NCI-H774 (cell line): ENCODE data around the gene DLGAP1.
"Not testable (repeated sequence)": the region's sequence is repeated elsewhere in the genome, so short reads cannot be mapped to it uniquely, and the experiment has no call there.

Source experiments
- DNase-seq: peaks from one replicate; lab custom pipeline; 2025; lab: John Stamatoyannopoulos, UW

The DLGAP1 gene

DNA sequence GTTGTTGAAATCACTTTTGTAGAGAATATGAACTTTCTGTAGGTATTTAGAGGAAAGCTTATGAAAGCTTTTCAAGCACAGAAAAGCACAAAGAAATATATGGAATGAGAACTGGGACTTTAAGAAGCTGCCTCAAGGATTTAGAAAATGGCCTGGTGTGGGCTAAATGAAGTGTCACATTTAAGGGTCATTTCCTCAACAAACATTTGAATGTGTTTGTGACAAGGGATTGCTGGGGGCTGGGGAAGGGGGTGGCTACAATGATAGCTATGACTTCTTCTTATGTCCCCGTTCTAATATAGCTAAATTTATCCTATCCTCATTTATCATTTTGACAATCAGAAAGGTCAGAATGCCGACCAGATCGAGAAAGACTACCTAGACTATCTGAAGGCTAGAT lies 69.2 kb downstream of the DLGAP1 start:
- DNase-seq = no peak

DNA sequence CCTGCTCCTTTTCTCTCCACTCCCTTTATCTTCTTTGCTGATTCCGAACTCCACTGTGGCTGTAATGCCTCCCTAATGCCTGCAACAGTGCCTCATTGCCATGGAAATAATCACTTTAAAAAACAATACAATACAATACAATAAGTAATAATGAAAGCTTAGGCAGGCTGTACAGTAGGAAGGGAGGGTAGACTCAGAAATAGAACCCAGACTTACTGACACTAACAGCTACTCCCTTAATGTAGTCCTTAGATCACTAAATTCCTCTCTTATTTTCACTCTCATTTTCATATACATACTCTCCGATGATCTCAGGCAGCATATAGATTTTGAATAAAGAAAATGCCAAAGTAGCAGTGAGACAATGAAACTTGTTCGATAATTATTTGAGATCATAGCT lies 70.2 kb downstream of the DLGAP1 start:
- DNase-seq = no peak

DNA sequence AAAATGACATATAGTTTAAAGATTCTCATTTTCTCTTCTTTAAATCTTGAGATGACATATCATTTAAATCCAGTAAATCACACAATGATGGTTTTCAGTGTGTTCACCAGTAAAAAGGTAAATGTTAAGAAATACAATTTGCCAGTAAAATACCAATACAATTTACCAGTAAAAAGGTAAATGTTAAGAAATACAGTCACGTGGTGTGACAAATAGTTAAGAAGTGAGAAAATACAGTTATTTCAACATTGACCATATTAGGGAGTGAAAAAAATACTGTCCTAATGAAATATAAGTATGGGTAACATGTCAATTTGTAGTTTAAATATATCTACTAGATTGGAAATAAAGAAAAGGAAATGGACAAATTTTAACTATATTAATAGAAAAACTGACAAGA lies 80.5 kb downstream of the DLGAP1 start:
- no peak for DNase-seq

DNA sequence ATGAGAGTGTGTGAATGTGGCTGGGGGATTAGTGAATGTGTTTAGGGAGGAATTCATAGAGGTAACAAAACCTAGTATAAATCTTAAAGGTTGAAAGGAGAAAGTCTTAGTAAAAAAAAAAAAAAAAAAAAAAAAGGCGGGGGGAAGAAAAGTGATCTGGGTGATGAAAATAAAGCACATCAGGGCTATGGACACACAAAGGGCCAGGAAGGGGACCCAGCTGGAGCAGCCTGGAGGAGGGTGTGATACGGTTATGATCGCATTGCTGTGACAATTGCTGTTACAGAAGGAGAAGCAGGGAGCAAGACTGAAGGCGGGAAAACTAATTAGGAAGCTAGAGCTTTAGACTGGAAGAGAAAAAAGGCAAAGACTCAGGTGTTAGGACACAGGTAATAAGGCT lies 85.4 kb downstream of the DLGAP1 start:
- DNase-seq = no peak

DNA sequence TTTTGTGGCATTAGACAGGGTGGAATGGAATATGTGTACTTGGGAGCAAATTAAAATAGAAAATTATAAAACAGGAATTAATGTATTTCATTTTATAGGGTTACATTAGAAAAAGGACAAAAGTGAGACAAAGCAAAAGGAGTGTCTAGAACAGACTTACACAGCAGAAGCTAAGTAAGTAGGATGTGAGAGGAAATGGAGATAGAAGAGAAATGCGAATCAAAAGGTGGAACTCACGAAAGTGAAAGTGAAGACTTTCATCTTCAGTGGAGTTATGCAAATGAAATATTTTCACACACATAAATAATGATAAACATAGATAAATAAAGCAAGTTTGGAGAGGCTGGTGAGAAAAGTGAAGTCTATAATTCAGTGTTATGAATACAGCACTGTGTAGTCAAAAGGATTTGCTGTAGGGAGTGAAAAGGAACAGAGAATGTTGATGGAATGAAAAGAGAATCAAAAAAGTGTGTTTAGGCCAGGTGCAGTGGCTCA lies 94.8 kb downstream of the DLGAP1 start:
- no peak for DNase-seq

DNA sequence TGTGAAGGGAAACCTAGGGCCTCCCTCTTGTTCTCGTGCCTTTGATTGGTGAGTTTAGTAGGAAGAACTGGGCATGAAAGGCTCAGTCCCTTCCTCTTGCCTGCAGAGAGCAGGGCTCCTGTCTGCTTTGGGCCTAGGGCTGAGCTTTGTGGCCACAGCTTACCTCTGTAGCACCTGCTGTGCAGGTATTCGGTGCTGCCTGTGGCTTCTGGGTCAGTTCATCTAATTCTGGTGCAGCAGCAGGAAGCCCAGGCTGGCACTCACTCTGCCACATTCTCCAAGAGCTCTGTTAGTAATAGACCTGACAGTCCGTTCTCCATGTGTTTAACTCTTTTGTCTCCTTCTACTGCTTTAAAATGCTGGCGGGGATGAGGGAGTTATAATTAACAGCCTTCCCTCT lies 96.5 kb downstream of the DLGAP1 start:
- DNase-seq = no peak

DNA sequence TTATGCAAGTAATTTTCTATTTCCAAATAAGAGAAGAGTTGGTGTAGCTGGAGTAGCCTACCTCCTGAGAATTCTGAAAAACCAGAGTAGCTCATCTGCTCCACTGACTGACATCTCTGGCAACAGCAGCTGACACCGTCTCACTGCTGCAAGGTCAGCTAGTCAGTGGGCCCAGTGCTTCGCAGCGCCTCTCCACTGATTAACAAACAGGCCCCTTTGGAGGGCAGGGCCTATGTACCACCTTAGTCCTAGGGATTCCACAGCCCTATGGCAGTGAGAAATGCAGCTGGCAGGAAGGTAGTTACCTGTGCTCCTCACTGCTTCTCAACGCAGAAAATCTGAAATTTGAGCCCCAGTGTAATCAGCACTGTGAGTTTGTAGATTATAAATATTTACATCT lies 97.5 kb downstream of the DLGAP1 start:
- DNase-seq = no peak

DNA sequence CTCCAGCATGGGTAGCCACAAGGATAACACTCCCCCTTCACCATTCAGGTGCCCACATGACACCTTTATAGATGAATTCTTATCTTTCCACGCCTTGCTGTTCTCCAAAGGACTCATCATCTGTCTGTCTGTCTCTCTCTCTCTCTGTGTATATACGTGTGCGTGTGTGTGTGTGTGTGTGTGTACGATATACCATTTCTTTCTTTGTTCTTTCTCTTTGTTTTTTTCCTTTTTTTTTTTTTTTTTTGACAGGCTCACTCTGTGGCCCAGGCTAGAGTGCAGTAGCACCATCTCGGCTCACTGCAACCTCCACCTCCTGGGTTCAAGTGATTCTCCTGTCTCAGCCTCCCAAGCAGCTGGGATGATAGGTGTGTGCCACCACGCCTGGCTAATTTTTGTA lies 98.2 kb downstream of the DLGAP1 start:
- DNase-seq = no peak

DNA sequence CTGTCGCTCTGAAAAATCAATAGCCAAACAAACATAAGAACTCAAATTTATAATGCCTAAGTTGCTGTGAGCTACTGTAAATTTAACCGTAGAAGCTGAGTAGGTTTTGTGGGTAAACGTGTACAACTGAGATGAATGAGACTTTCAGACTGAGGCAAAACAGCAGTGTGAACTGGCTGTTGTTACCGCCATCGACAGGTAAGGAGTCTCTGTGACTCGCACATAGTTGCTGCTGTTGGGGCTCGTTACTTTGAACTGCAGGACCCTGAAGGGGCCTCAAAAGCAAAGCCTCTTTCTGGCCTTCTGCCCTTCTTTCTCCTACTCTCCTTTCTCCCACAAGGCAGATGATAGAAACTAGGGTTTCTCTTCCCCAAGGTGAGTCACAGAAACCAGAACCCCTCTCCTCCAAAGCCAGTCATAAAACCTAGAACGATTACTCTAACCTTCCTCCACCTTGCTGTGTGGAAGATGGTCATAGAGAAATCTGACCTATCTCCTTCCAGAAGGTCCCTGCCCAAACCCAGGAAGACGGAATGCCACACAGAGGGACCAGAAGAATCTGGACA lies 101.2 kb downstream of the DLGAP1 start:
- DNase-seq = no peak

DNA sequence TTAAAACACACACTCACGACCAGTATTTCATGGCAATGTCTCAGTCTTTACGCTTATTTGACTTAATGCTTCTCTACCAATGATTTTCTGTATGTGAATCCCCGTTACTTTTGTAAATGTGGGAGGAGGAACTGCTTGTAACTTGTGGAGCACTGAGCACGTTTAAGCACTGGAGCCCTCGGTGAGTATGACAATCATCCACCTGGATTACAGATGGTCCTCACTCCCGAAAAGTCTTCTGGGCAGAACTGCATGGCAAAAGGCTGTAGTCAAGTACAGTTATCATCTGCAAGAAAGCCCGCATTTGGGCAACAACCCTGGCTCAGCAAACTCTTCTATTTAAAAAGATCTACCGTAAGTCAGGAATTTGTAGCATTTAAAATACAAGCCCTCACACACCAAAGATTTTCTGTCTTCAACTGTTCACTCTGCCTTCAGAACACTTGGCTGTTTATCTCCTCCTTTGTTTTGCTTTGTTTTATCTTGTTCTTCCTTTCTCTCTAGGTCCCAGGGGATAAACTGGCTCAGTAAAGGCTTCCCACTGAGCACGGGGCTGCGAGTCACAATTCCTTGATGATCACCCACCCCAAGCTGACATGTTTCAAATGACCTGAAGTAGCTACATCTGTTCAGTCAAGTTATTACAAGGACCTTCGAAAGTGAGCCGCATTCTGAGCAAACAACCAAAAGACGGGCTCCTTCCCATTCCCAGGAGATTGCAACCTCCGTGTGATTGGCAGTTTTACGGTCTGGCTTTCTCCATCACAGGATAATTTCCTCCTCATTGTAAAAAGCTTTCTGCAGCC lies 102.2 kb downstream of the DLGAP1 start:
- no peak for DNase-seq

DNA sequence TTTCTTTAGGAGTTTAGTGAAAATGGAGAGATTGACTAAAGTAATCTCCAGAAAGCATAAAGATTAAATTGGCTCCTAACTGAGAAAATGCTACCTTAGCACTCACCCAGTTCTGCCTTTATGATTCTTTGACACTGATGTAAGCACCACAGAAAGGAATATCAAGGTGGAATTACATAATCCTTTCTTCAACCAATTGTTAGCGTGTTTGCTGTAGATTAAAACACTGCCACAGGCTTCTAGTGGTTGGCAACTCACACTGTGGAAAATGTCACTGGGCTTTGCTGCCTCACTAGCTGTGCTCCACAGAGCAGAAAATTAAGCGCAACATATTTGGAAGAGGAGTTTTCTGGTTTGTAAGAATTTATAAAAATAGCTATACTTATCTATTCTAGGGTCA lies 104.1 kb downstream of the DLGAP1 start:
- DNase-seq = no peak

DNA sequence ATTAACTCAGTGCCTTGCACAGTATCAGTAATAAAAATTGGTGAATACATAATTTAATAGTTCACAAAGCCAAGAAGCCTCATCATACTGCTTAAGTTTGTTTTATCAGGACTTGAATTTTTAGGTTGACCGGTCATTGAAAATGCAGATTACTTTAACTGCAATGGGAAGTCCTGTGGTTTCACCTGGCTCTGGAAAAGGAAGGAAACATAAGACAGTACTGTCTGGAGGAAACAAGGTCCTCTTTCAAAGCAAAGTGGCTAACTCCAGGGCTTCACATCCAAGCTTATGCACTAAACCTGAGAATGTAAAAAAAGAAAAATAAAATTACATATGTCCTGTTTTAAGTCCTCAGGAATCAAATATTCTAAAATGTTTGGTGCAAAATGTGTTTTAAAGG lies 119.7 kb downstream of the DLGAP1 start:
- no peak for DNase-seq

DNA sequence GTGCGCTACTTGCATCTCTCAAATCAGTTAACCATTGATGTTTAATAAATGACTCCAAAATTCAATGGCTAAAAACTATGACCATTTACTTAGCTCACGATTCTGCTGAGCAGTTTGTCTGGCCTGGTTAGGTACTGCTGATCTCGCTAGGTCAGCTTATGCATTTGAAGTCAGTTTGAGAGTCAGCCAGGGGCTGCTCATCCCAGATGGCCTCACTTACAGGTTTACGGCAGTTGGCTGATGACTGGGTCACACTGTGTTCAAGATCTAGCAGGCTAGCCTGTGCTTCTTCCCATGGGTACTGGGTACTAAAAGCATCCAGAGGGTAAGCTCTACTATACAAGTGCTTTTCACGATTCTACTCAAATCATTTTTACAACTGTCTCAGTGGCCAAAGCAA lies 122.1 kb downstream of the DLGAP1 start:
- no peak for DNase-seq

DNA sequence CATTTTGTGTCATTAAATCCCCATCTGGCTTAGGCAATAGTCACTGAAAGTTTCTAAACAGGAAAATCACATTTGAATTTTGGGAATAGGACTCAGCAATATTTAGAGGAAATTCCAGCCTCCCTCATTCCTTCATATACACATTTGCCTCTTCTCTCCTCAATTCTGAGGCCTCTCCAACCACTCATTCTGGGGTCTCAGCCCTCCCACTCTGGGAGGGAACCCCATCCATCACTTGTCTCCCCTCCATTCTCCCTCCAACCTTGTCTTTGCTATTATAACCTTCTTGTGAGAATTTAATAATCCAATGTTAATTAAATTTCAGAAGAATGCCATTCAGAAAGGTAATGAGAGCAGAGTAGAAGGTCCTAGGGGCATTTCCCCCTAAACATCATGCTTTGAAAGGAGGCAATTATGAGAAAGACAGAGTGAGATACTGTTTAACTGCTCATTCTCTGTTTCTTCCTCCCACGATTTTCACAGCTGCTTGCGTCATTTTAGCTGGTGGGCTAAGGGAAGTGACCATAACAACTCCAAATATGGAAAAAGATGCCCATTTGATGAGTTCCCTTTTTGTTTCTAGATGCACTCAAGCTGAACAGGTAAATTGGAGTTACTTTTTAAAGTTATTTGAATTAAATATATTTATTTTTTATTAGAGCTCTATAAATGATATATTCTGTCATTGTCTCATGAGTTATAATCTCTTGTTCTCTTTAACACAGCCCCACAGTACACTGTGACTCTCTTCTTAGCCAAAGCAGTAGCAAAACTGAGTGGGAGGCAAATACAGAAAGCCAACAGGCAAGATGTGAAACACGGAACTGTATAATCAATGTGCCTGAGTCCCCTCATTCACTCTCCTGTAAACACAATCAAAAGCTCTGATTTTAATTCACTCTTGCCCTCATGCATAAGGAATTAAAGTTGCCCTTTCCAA lies 135.1 kb downstream of the DLGAP1 start:
- no peak for DNase-seq

DNA sequence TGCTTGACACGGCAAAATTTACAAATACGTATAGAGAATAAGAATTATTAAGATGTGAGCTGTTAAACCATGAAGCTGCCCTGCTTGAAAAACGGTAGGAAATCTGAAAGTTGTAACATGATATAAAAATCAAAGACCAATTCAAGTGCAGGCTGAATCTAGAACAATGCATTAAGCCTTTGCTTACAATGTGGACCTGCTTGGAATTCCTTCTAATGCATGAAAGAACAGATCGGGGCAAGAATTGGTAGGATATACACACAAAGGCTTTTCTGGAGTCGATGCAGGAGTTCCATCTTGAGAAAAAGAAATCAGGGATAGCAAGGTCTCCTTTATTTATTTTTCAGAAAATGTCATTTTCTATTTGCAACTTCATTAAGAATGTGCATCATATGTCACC lies 136.8 kb downstream of the DLGAP1 start:
- no peak for DNase-seq

DNA sequence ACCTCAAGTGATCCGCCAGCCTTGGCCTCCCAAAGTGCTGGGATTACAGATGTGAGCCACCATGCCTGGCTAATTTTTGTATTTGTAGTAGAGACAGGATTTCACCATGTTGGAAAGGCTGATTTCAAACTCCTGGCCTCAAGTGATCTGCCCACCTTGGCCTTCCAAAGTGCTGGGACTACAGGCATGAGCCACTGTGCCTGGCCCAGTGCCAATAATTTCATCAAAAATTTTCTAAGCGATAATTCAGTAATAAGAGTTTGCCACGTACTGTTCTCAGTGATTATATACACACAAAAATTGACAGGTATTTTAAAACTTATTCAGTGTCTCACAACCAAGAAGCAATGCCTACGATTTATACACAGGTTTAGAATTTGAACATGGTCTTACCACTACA lies 143.2 kb downstream of the DLGAP1 start:
- DNase-seq = not testable (repeated sequence)

DNA sequence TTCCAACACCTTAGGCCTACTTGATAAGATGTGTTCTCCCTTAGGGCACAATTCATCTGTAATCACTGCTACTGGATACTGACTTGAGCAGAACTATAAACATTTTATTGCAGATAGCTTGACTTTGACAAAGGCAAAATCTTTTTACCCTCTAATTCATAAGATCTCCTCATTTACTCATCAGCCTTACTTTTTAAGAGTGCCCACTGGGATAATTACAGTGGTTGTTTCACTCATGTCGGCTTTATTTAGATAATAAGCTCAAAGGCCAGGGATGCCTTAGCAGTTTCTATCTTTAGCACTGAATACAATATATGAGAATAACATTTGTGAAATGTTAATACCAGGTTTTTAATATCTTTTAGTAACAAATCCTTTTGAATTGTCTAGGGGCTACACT lies 144.0 kb downstream of the DLGAP1 start:
- DNase-seq = no peak

DNA sequence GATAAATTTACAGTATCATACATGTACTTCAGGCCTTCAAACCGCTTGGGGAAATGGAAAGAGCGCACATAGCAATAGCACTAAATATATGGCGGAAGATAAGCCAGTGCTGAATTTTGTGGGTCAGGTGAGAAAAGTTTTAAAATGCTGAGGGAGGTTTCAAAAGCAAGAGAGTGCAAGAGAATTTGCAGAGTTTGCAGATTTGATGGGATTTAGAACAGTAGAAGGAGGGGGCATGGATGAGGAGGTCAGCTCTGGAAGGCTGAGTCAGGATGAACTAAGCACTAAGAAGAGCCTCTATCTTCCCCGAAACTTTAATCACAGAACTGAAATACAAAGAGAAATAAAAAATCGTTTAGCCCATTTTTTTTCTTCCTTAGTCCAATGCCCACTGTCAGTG lies 145.9 kb downstream of the DLGAP1 start:
- no peak for DNase-seq

DNA sequence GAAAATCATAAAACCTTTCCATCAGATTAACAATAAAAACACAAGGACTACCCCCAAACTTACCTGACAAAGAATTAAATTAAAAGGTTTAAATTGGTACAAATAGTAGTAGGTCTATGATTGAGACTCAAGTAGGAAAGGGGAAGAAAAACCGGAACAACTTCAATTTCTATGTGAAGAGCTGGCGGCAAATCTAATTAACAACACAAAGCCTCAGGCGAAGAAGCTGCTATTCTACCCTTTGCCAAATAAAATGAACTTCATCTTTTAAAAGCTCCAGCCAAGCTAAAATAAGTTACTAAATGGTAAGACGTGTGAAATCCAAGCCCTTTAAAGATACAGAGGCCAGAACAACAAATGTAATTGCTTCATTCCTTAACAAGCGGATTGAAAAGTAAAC lies 146.5 kb downstream of the DLGAP1 start:
- DNase-seq = no peak

DNA sequence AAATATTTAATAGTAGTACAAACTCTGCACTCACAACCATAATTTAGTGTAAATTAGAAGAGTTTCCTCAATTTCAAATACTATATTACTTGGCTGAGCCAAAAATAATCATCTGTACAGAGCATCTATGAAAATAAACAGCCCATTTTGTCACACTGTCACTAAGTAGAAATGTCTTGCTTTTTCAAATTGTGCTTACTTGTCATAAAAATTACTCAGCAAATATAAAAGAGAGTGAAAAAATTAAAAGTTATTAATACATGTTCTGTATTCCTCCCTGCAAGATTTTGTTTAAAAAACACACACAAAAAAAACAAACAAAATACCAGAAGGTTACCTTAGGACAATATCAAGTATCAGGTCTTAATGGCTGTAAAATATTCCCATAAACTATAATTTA lies 155.7 kb downstream of the DLGAP1 start:
- no peak for DNase-seq

DNA sequence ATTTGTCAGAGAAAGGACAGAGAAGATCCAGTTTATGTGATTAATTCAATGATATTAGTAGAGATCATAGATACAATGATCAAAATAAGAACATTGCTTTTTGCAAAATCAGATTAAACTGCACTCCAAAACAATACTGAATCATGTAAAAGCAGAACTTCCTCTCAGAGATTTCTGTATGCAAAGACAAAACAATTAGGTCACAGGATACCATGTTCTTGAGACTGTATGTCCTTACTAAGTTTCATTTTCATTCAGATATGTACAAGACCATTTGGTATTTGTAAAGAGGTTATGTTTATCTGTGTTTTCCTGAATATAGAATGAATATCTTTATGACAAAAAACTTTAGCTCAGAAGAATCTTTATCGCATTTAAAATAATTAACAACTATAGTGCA lies 161.8 kb downstream of the DLGAP1 start:
- DNase-seq = no peak

DNA sequence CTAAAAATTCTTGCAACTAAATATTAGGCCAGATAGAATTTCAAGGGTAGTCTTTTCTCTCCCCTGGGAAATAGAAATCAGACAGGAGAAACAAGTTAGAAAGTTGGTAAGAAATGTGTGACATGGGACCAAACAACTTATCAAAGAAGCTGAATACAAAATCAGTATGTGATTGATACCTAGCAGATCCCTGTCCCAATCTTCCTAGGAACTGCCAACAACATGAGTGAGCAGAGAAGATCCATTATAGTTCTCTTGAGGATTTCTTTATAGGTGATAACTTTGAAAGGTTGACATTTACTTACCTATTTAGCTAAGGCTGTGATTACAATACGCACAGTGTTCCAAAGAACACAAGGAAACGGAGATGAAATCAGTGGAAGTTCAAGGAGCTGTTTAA lies 162.4 kb downstream of the DLGAP1 start:
- DNase-seq = no peak

DNA sequence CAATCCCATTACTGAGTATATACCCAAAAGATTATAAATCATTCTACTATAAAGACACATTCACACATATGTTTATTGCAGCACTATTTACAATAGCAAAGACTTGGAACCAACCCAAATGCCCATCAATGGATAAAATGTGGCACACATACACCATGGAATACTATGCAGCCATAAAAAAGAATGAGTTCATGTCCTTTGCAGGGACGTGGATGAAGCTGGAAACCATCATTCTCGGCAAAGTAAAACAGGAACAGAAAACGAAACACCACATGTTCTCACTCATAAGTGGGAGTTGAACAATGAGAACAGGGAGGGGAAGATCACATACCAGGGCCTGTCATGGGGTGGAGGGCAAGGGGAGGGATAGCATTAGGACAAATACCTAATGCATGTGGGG lies 167.8 kb downstream of the DLGAP1 start:
- not testable (repeated sequence) for DNase-seq
